ENCODE data around the gene DTNB.

GRCh38 chr2:25557179-25558036 lies 116.0 kb downstream of the DTNB start:
- TF ChIP-seq GATA2 (IDR thresholded peaks at IDR 0.05; ENCODE audit: low read depth, low read length), result no peak
- no peak for TF ChIP-seq GATA3 (IDR thresholded peaks at IDR 0.05; ENCODE audit: low read depth, low read length)
